Endodermal cell (in vitro differentiated cells): ENCODE data around the gene TMEM245. TPM values are rescaled to one million over a fixed set of nuclear protein-coding genes. Genes with fewer than 3 reads are reported as not detected.
A peak's percentile ranks its signal among the peaks of the same experiment; 100 is the strongest.

Experiments
- DNase-seq: peaks from one replicate; pipeline ENCODE4 v3.0.0-alpha.2; 2017
- H3K27ac ChIP-seq: 2 replicates; pipeline ENCODE4 v1.5.1; 2013; ENCODE audit warnings: mild to moderate bottlenecking, low read depth, low read length, moderate library complexity
- H3K27me3 ChIP-seq: 2 replicates; pipeline ENCODE4 v1.6.1; 2013; ENCODE audit warnings: mild to moderate bottlenecking, low read length, moderate library complexity; ENCODE audit not compliant: insufficient read depth, control insufficient read depth, poor library complexity, severe bottlenecking
- H3K36me3 ChIP-seq: 2 replicates; pipeline ENCODE4 v1.7.0; 2013; ENCODE audit warnings: mild to moderate bottlenecking, low read length, moderate library complexity; ENCODE audit not compliant: control insufficient read depth, insufficient read depth
- H3K4me1 ChIP-seq: one replicate; pipeline ENCODE4 v1.7.0; 2013; ENCODE audit warnings: low read length; ENCODE audit not compliant: control insufficient read depth, insufficient read depth
- H3K4me3 ChIP-seq: 2 replicates; pipeline ENCODE4 v1.5.1; 2013; ENCODE audit warnings: mild to moderate bottlenecking, low read length, moderate library complexity
- H3K9ac ChIP-seq: 2 replicates; pipeline ENCODE4 v1.6.1; 2013; ENCODE audit warnings: mild to moderate bottlenecking, low read length, moderate library complexity; ENCODE audit not compliant: poor library complexity, severe bottlenecking; ENCODE audit errors: extremely low read depth
- H3K9me3 ChIP-seq: 2 replicates; pipeline ENCODE4 v1.6.1; 2013; ENCODE audit warnings: mild to moderate bottlenecking, low read length, moderate library complexity; ENCODE audit not compliant: control insufficient read depth
- H3K27ac Mint-ChIP-seq: 2 replicates; pipeline ENCODE4 v1.8.0; 2020; ENCODE audit warnings: mixed read lengths
- H3K27me3 Mint-ChIP-seq: 2 replicates; pipeline ENCODE4 v1.8.0; 2021; ENCODE audit warnings: mild to moderate bottlenecking, mixed read lengths; ENCODE audit not compliant: insufficient read depth
- H3K36me3 Mint-ChIP-seq: 2 replicates; pipeline ENCODE4 v1.8.0; 2020; ENCODE audit warnings: low read depth, mixed read lengths
- H3K4me1 Mint-ChIP-seq: 2 replicates; pipeline ENCODE4 v1.8.0; 2020; ENCODE audit warnings: mixed read lengths
- H3K4me3 Mint-ChIP-seq: 2 replicates; pipeline ENCODE4 v1.8.0; 2020; ENCODE audit warnings: mild to moderate bottlenecking, moderate library complexity, mixed read lengths
- H3K9me3 Mint-ChIP-seq: 2 replicates; pipeline ENCODE4 v1.8.0; 2020; ENCODE audit warnings: mild to moderate bottlenecking, mixed read lengths
- WGBS, 2 experiments: methylation state at CpG; one replicate each; pipeline versions ENCODE4 v1.1.5 to v1.1.7; 2013; ENCODE audit warnings: missing lambda C conversion rate in 2 of 2, mixed read lengths in 1 of 2; ENCODE audit not compliant: insufficient coverage in 1 of 2, insufficient read length in 1 of 2; 5-methylcytosine and 5-hydroxymethylcytosine counted together
- total RNA-seq, 2 donors: library from RNA; stranded (reverse); fragmentation: NEBNext Ultra II Directional in 1 of 2; extraction: Animal tissue kit (Norgen Biotek cat#: 25700) in 1 of 2; gene quantifications; 2 replicates in 1 of 2; 3 replicates in 1 of 2; pipeline ENCODE4 v1.2.1, GENCODE V29; 2021
- TF ChIP-seq, protein P1 (sequence below): fragments of 200-600 bp; sonication (generic); conservative IDR thresholded peaks from 2 replicates; pipeline ENCODE4 v1.5.0; 2021; ENCODE audit warnings: antibody characterized with exemption, mild to moderate bottlenecking

TMEM245 gene
- total RNA-seq, 2 donors from 2014 or later, result 42.8 to 55.0 TPM

DNA sequence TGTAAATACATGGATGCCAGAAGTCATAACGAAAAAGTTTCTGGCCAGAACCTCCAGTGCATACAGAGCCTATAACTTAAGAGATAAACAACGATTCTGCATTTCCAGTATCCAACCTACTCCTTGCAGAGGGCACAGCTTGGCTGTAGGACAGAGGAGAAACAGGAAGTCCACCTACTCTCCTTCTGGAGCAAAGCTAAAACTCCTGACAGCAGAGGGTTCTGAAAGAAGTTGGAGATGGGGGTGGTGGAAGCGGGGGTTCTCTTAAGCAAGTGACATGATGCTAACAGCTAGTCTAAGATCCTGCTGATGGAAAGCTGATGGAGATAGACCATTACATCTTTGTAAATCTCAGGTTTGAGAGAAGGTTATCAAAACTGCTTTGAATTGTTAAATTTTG lies 70.9 kb downstream of the TMEM245 start:
- no peak for DNase-seq
- no peak overlapping the region for H3K27ac Mint-ChIP-seq
- Histone ChIP-seq H3K27me3 (no peaks in the 10 kb centered on the region), H3K27ac (no peak overlapping the region), H3K9ac (no peak overlapping the region), H3K36me3 (peaks cover 65% of the 10 kb centered on the region), H3K4me1 (peaks cover 11% of the 10 kb centered on the region), H3K9me3 (peaks cover 11% of the 10 kb centered on the region), H3K4me3 (no peak overlapping the region)
- peaks cover 28% of the 10 kb centered on the region for H3K4me1 Mint-ChIP-seq
- TF ChIP-seq, protein P1, sequence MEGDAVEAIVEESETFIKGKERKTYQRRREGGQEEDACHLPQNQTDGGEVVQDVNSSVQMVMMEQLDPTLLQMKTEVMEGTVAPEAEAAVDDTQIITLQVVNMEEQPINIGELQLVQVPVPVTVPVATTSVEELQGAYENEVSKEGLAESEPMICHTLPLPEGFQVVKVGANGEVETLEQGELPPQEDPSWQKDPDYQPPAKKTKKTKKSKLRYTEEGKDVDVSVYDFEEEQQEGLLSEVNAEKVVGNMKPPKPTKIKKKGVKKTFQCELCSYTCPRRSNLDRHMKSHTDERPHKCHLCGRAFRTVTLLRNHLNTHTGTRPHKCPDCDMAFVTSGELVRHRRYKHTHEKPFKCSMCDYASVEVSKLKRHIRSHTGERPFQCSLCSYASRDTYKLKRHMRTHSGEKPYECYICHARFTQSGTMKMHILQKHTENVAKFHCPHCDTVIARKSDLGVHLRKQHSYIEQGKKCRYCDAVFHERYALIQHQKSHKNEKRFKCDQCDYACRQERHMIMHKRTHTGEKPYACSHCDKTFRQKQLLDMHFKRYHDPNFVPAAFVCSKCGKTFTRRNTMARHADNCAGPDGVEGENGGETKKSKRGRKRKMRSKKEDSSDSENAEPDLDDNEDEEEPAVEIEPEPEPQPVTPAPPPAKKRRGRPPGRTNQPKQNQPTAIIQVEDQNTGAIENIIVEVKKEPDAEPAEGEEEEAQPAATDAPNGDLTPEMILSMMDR, result no peak
- peaks cover 71% of the 10 kb centered on the region for H3K36me3 Mint-ChIP-seq
- no peaks in the 10 kb centered on the region for H3K27me3 Mint-ChIP-seq
- 98 to 100% methylated on average over 2 to 3 of the region's 3 CpGs for WGBS, 2 experiments
- H3K4me3 Mint-ChIP-seq, result no peak overlapping the region
- no peaks in the 10 kb centered on the region for H3K9me3 Mint-ChIP-seq

DNA sequence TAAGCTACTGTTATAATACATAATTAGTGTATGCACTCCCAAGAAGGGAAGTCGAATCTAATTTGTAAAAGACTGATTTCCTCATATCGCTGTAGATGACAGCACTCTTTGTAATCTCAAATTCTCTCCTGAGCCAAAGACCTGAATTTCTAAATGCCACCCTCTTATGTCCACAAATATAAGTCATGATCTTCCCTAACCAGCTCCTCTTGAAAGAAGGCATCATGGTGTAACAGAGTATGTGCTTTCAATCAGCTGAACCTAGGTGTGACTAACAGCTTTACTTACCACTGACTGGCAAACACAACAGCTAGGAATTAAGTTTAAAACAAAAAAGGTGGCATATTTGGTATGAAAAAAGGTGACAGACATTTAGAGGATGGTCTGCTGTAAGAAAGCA lies 72.5 kb downstream of the TMEM245 start:
- Histone ChIP-seq H3K4me1 (peaks cover 10% of the 10 kb centered on the region), H3K36me3 (peaks cover 64% of the 10 kb centered on the region), H3K9ac (no peak overlapping the region), H3K4me3 (peak overlapping the region; percentile 8), H3K9me3 (peaks cover 24% of the 10 kb centered on the region), H3K27me3 (no peaks in the 10 kb centered on the region), H3K27ac (no peak overlapping the region)
- Mint-ChIP-seq H3K4me1 (peaks cover 21% of the 10 kb centered on the region), H3K4me3 (no peak overlapping the region), H3K27me3 (no peaks in the 10 kb centered on the region), H3K36me3 (peaks cover 70% of the 10 kb centered on the region), H3K9me3 (peaks cover 5% of the 10 kb centered on the region), H3K27ac (peak overlapping the region; percentile 6)
- DNase-seq, result no peak
- TF ChIP-seq, protein P1, result no peak
- 97% methylated on average over 2 of the region's 2 CpGs; no CpG with 5 or more reads in 1 of the 2 experiments for WGBS, 2 experiments

DNA sequence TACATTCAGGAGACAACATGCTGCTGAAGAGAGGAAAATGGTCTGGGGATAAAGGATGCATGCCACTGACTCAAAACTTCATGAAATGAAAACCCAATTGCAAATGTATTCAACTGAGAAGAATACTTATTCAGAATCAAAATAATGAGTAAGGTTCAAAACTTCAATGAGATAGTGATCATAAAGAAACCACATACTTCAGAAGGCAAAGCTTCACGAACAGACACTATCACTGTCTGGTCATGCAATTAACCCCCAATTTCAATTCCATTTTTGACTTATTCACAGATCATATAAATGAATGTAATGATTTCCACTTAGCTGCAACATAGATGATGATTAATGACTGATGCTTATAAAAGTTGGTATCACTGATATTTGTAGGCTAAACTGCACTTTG lies 73.4 kb downstream of the TMEM245 start:
- peaks cover 67% of the 10 kb centered on the region for H3K36me3 Mint-ChIP-seq
- Histone ChIP-seq H3K9me3 (peaks cover 31% of the 10 kb centered on the region), H3K4me1 (peaks cover 10% of the 10 kb centered on the region), H3K27me3 (no peaks in the 10 kb centered on the region), H3K9ac (no peak overlapping the region), H3K36me3 (peaks cover 64% of the 10 kb centered on the region), H3K4me3 (no peak overlapping the region), H3K27ac (no peak overlapping the region)
- H3K4me1 Mint-ChIP-seq, result peaks cover 21% of the 10 kb centered on the region
- H3K27me3 Mint-ChIP-seq, result no peaks in the 10 kb centered on the region
- WGBS, 2 experiments, result 100% methylated on average over 1 of the region's 1 CpG
- DNase-seq, result no peak
- TF ChIP-seq, protein P1, result no peak
- no peak overlapping the region for H3K4me3 Mint-ChIP-seq
- peaks cover 5% of the 10 kb centered on the region for H3K9me3 Mint-ChIP-seq
- H3K27ac Mint-ChIP-seq, result no peak overlapping the region
